K562 (cell line): Measurements from ENCODE around the gene CELF6. TPM values are rescaled to one million over a fixed set of nuclear protein-coding genes. Genes with fewer than 3 reads are reported as not detected.

ENCODE experiments used
- ATAC-seq: fragments of 200-7000 bp; cut with Tn5 transposase; 3 replicates; pipeline ENCODE4 v1.9.1; 2020; ENCODE audit warnings: moderate library complexity
- BruUV-seq: library from RNA; stranded (reverse); fragments of 400-500 nt; replicated peaks from 2 replicates; lab custom pipeline; 2021; lab: Mats Ljungman, UMichigan
- CTCF ChIA-PET: fragments of 300-600 bp; formaldehyde crosslinking; extraction: SDS; loops from one replicate; lab custom pipeline; 2021; ENCODE audit warnings: low intra/inter-chr PET ratio; lab: Yijun Ruan, JAX
- POLR2A ChIA-PET: fragments of 300-600, 350-650 bp; sonication (Branson Sonifier 250); formaldehyde crosslinking; extraction: SDS; loops from one replicate; lab custom pipeline; 2021; ENCODE audit warnings: antibody characterized with exemption, inconsistent platforms; lab: Yijun Ruan, JAX
- DNase-seq, 4 experiments: peaks; one replicate each; pipeline versions ENCODE4 v3.0.0 to v3.0.0-alpha.2; 2011 to 2018; ENCODE audit warnings: low spot score in 3 of 4, mixed read lengths in 3 of 4; ENCODE audit errors: extremely low read depth in 1 of 4
- FAIRE-seq: peaks from 2 replicates; lab custom pipeline; 2011; peaks lifted over from hg19 to GRCh38; lab: Jason Lieb, UNC
- H2AFZ ChIP-seq: 2 replicates; pipeline ENCODE4 v1.6.0; 2011; ENCODE audit warnings: low read depth, low read length, control low read depth, inconsistent platforms
- H3K27ac ChIP-seq: fragments of 200-600 bp; 3 replicates; pipeline ENCODE4 v1.8.0; 2011; ENCODE audit warnings: low read depth, mild to moderate bottlenecking, control low read depth, inconsistent platforms, low read length, moderate library complexity, mixed read lengths; ENCODE audit errors: extremely low read depth
- H3K27me3 ChIP-seq, 2 experiments: fragments of 300-600 bp in 1 of 2; 2 replicates in 1 of 2; 3 replicates in 1 of 2; pipeline versions ENCODE4 v1.6.0 to v1.8.0; 2011; ENCODE audit warnings: inconsistent platforms in 2 of 2, low read length in 2 of 2, mild to moderate bottlenecking in 1 of 2, mixed read lengths in 1 of 2, moderate library complexity in 1 of 2; ENCODE audit not compliant: control insufficient read depth in 2 of 2, insufficient read depth in 2 of 2
- H3K36me3 ChIP-seq: fragments of 300-600 bp; 3 replicates; pipeline ENCODE4 v1.8.0; 2011; ENCODE audit warnings: mild to moderate bottlenecking, low read length, inconsistent platforms; ENCODE audit not compliant: control insufficient read depth, insufficient read depth
- H3K4me1 ChIP-seq, 2 experiments: fragments of 200-600 bp in 1 of 2; replicated peaks in 1 of 2; 2 replicates in 1 of 2; 3 replicates in 1 of 2; pipeline versions ENCODE4 v1.5.1 to v1.8.0; 2011; ENCODE audit warnings: inconsistent platforms in 2 of 2, low read length in 2 of 2, mild to moderate bottlenecking in 1 of 2, mixed read lengths in 1 of 2, moderate library complexity in 1 of 2; ENCODE audit not compliant: control insufficient read depth in 2 of 2, insufficient read depth in 2 of 2
- H3K4me2 ChIP-seq: 2 replicates; pipeline ENCODE4 v1.6.1; 2011; ENCODE audit warnings: low read length, control low read depth, inconsistent platforms, mixed read lengths; ENCODE audit not compliant: insufficient read depth
- H3K4me3 ChIP-seq: fragments of 200-600 bp; sonication (generic), shearing (Covaris generic); 2 replicates; pipeline ENCODE4 v1.5.1; 2016; ENCODE audit warnings: control low read depth, inconsistent platforms
- H3K79me2 ChIP-seq: fragments of 200-600 bp; 3 replicates; pipeline ENCODE4 v1.8.0; 2011; ENCODE audit warnings: low read length, inconsistent platforms; ENCODE audit not compliant: control insufficient read depth, insufficient read depth
- H3K9ac ChIP-seq, 2 experiments: 2 replicates each; pipeline versions ENCODE4 v1.6.0 to v1.6.1; 2011; ENCODE audit warnings: low read depth in 2 of 2, low read length in 2 of 2, control low read depth in 1 of 2, inconsistent platforms in 1 of 2, mild to moderate bottlenecking in 1 of 2, mixed read lengths in 1 of 2; ENCODE audit not compliant: insufficient read depth in 1 of 2
- H3K9me1 ChIP-seq: one replicate; pipeline ENCODE4 v1.6.0; 2011; ENCODE audit warnings: inconsistent platforms, mild to moderate bottlenecking, low read length, moderate library complexity; ENCODE audit not compliant: control insufficient read depth, insufficient read depth
- H3K9me3 ChIP-seq: replicated peaks from 2 replicates; pipeline ENCODE4 v1.5.1; 2011; ENCODE audit warnings: low read depth, low read length, inconsistent platforms; ENCODE audit not compliant: control insufficient read depth, insufficient read depth
- H4K20me1 ChIP-seq: replicated peaks from 2 replicates; pipeline ENCODE4 v1.6.1; 2011; ENCODE audit warnings: low read length, inconsistent platforms, mixed read lengths; ENCODE audit not compliant: control insufficient read depth, insufficient read depth
- GABPA ChIP-seq: fragments of 200-800 bp; sonication (Bioruptor generic); conservative IDR thresholded peaks from 2 replicates; pipeline ENCODE4 v1.6.1; 2016; ENCODE audit warnings: low read depth, missing genetic modification characterization, missing compliant biosample characterization
- HDAC6 ChIP-seq: IDR thresholded peaks from 2 replicates; pipeline ENCODE4 v1.6.1; 2012; ENCODE audit warnings: low read depth, mild to moderate bottlenecking, control low read depth, inconsistent platforms, low read length, moderate library complexity
- L3MBTL2 ChIP-seq: fragments of 450-650 bp; IDR thresholded peaks from 2 replicates; pipeline ENCODE4 v1.6.1; 2016; ENCODE audit warnings: mild to moderate bottlenecking, moderate library complexity
- RBM15 ChIP-seq: fragments of 200-400 bp; formaldehyde crosslinking; IDR thresholded peaks from 2 replicates; pipeline ENCODE4 v1.6.1; 2018; ENCODE audit warnings: mild to moderate bottlenecking, low read length, moderate library complexity; ENCODE audit not compliant: insufficient read depth
- SMAD2 ChIP-seq: fragments of 150-350 bp; IDR thresholded peaks from 2 replicates; pipeline ENCODE4 v1.6.1; 2014; ENCODE audit warnings: low read depth, mild to moderate bottlenecking, low read length
- ZNF785 ChIP-seq: fragments of 250-450 bp; sonication (Bioruptor Pico); IDR thresholded peaks from 2 replicates; pipeline ENCODE4 v1.4.0; 2020; ENCODE audit warnings: mild to moderate bottlenecking
- WGBS: fragments of 100-300 bp; shearing (Covaris generic); methylation state at CpG from one replicate; pipeline ENCODE4 v1.1.6; 2016; ENCODE audit warnings: low coverage, mixed read lengths; ENCODE audit not compliant: insufficient coverage; ENCODE audit errors: missing lambda C conversion rate; 5-methylcytosine and 5-hydroxymethylcytosine counted together
- in situ Hi-C: fragments of 300-500 bp; cut with MboI; formaldehyde crosslinking; loops from 4 replicates; pipeline ENCODE4 v1.15.0; 2018; ENCODE audit warnings: inconsistent platforms, mixed read lengths
- intact Hi-C: fragments of 100-400 bp; cut with micrococcal nuclease; formaldehyde crosslinking; loops from 2 replicates; pipeline ENCODE4 v1.14.2; 2022
- polyA plus RNA-seq, 8 experiments: library from polyadenylated mRNA; depleted of rRNA in 4 of 8; stranded (reverse) in 5 of 8; unstranded in 3 of 8; fragments of >200 nt; fragmentation: Nextera tagmentation in 2 of 8; fragmentation: Illumina TruSeq in 1 of 8; extraction: Ambion mirVana in 2 of 8; extraction: Trizol in 1 of 8; gene quantifications; 2 replicates each; pipeline versions ENCODE4 v1.2.1 to v1.2.3, GENCODE V29; 2011 to 2014; ENCODE audit warnings: inconsistent platforms in 1 of 8, missing spikeins in 1 of 8
- total RNA-seq, 7 experiments: library from RNA; depleted of rRNA in 6 of 7; stranded (reverse); fragments of >200 nt in 6 of 7; fragmentation: Illumina TruSeq in 2 of 7; extraction: Trizol in 2 of 7; gene quantifications; 2 replicates each; pipeline versions ENCODE4 v1.2.1 to v1.2.3, GENCODE V29; 2011 to 2021; ENCODE audit warnings: low replicate concordance in 1 of 7
- TF ChIP-seq, protein P1 (sequence below): sonication (generic); formaldehyde crosslinking; IDR thresholded peaks from 2 replicates; pipeline ENCODE4 v1.8.0; 2022; ENCODE audit warnings: missing genetic modification reagents, mild to moderate bottlenecking, moderate library complexity, borderline replicate concordance

Gene CELF6
- total and polyA plus RNA-seq, 9 of the 15 experiments (the other 6 are each of a cell fraction or from before 2014, with no cell fraction given), result 0.01 to 0.11 TPM; not detected in 7

DNA sequence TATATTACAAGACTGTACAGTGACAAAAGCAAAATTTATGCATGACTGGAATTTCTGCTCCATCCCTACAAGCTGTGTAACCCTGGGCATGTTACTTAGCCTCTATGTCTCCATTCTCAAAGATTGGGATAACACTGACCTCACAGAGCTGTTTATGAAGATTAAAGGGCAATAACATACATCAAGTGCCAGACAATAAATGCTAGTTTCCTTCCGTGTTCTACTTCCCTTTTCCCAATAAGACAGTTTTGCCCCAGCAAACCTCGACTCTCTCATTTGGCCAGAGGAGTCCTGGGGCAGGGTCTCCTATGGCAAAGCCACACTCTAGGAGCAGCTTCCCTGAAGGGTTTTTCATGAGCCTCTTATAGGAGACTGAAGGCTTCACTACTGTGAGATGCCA lies 48.4 kb upstream of the CELF6 start:
- CTCF ChIA-PET, result no interaction called here
- POLR2A ChIA-PET, result interaction anchor here (0.5 to 1.1 kb wide), 3 partner anchors 11 to 1668 kb away, joined by 3 read pairs; no protein-coding TSS in a partner anchor
- FAIRE-seq (no peak), DNase-seq (no peak), ATAC-seq (no peak)
- H4K20me1 ChIP-seq, result no peaks in the 10 kb centered on the region
- no peak overlapping the region for H3K4me3 ChIP-seq
- no peak overlapping the region for H3K4me2 ChIP-seq
- H3K27me3 ChIP-seq, result no peaks in the 10 kb centered on the region
- H3K27ac ChIP-seq, result no peak overlapping the region
- no peaks in the 10 kb centered on the region for H3K9me3 ChIP-seq
- peaks cover 47% of the 10 kb centered on the region for H3K36me3 ChIP-seq
- no TSS peak for BruUV-seq
- intact Hi-C loops, result no loop called here
- no peaks in the 10 kb centered on the region for H3K9me1 ChIP-seq
- TF ChIP-seq ZNF785 (CRISPR knock-in tag) (no peak), HDAC6 (no peak), RBM15 (no peak), GABPA (no peak), SMAD2 (no peak), L3MBTL2 (no peak)
- TF ChIP-seq, protein P1, sequence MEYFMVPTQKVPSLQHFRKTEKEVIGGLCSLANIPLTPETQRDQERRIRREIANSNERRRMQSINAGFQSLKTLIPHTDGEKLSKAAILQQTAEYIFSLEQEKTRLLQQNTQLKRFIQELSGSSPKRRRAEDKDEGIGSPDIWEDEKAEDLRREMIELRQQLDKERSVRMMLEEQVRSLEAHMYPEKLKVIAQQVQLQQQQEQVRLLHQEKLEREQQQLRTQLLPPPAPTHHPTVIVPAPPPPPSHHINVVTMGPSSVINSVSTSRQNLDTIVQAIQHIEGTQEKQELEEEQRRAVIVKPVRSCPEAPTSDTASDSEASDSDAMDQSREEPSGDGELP, result no peak
- in situ Hi-C loops, result no loop called here
- WGBS, result 80% methylated on average over 2 of the region's 2 CpGs
- H3K4me1 ChIP-seq, result no peaks in the 10 kb centered on the region
- H3K9ac ChIP-seq, result no peak overlapping the region
- peaks cover 13% of the 10 kb centered on the region; the same call in 2 of the 3 replicates for H3K79me2 ChIP-seq
- H2AFZ ChIP-seq, result no peak overlapping the region
